HCT116 (cell line): Measurements from ENCODE around the gene MDM2. TPM values are rescaled to one million over a fixed set of nuclear protein-coding genes. Genes with fewer than 3 reads are reported as not detected.

Source experiments
- ATAC-seq: fragments of 200-7000 bp; cut with Tn5 transposase; 2 replicates; pipeline ENCODE4 v1.9.1; 2020; ENCODE audit warnings: mild to moderate bottlenecking, moderate library complexity
- BruUV-seq: library from RNA; stranded (reverse); fragments of 400-500 nt; replicated peaks from 2 replicates; lab custom pipeline; 2021; lab: Mats Ljungman, UMichigan
- CTCF ChIA-PET: fragments of 300-600 bp; sonication (Branson Sonifier 250); formaldehyde crosslinking; loops from one replicate; lab custom pipeline; 2021; ENCODE audit warnings: antibody characterized with exemption; lab: Charles Lee
- POLR2A ChIA-PET: fragments of 300-600, 350-600 bp; sonication (Branson Sonifier 250); formaldehyde crosslinking; loops from one replicate; lab custom pipeline; 2021; ENCODE audit warnings: antibody characterized with exemption; lab: Charles Lee
- RAD21 ChIA-PET, 2 experiments: fragments of 300-600 bp; sonication (Branson Sonifier 250); formaldehyde crosslinking; loops; one replicate each; lab custom pipeline; 2023; ENCODE audit warnings: low total read pairs in 2 of 2; ENCODE audit not compliant: uncharacterized antibody in 2 of 2, unreplicated experiment in 2 of 2, low non-redundant PET in 1 of 2; lab: Charles Lee
- DNase-seq: peaks from one replicate; pipeline ENCODE4 v3.0.0-alpha.2; 2010; ENCODE audit warnings: low read depth, low spot score
- H2AFZ ChIP-seq: fragments of 200-600 bp; shearing (Covaris generic), sonication (generic); 2 replicates; pipeline ENCODE4 v1.6.1; 2017; ENCODE audit warnings: low read depth, mixed run types, mixed read lengths, antibody characterized with exemption, low read length; ENCODE audit not compliant: poor library complexity, severe bottlenecking
- H3K27ac ChIP-seq: 2 replicates; pipeline ENCODE4 v1.5.1; 2012; ENCODE audit warnings: low read depth, low read length
- H3K27me3 ChIP-seq: fragments of 200-600 bp; sonication (generic); 2 replicates; pipeline ENCODE4 v1.6.1; 2016; ENCODE audit warnings: mixed run types, low read length, mixed read lengths; ENCODE audit not compliant: insufficient read depth
- H3K36me3 ChIP-seq, 2 experiments: fragments of 200-500 bp in 1 of 2; fragments of 200-600 bp in 1 of 2; sonication (Bioruptor generic) in 1 of 2; sonication (generic) in 1 of 2; 2 replicates each; pipeline versions ENCODE4 v1.5.1 to v1.6.1; 2014 to 2016; ENCODE audit warnings: low read length in 2 of 2, inconsistent platforms in 1 of 2, mixed read lengths in 1 of 2, mixed run types in 1 of 2; ENCODE audit not compliant: insufficient read depth in 2 of 2, control insufficient read depth in 1 of 2
- H3K4me1 ChIP-seq, 2 experiments: fragments of 200-600 bp in 1 of 2; sonication (generic) in 1 of 2; 2 replicates each; pipeline versions ENCODE4 v1.5.1 to v1.6.1; 2012 to 2017; ENCODE audit warnings: low read length in 2 of 2, inconsistent platforms in 1 of 2, mild to moderate bottlenecking in 1 of 2, mixed read lengths in 1 of 2, mixed run types in 1 of 2, moderate library complexity in 1 of 2; ENCODE audit not compliant: insufficient read depth in 2 of 2, control insufficient read depth in 1 of 2
- H3K4me2 ChIP-seq: fragments of 200-600 bp; sonication (generic); 2 replicates; pipeline ENCODE4 v1.6.1; 2017; ENCODE audit warnings: mixed run types, low read length, mixed read lengths
- H3K4me3 ChIP-seq, 2 experiments: fragments of 200-600 bp in 1 of 2; sonication (generic) in 1 of 2; replicated peaks in 1 of 2; 2 replicates each; pipeline ENCODE4 v1.5.1; 2011 to 2016; ENCODE audit warnings: low read length in 2 of 2, control low read depth in 1 of 2, low read depth in 1 of 2, mild to moderate bottlenecking in 1 of 2, mixed read lengths in 1 of 2, mixed run types in 1 of 2
- H3K79me2 ChIP-seq: fragments of 200-600 bp; sonication (generic); 2 replicates; pipeline ENCODE4 v1.6.1; 2017; ENCODE audit warnings: mild to moderate bottlenecking, mixed run types, low read length, moderate library complexity, mixed read lengths; ENCODE audit not compliant: insufficient read depth
- H3K9ac ChIP-seq: fragments of 200-600 bp; sonication (generic); 2 replicates; pipeline ENCODE4 v1.6.1; 2016; ENCODE audit warnings: low read length, mixed read lengths
- H3K9me2 ChIP-seq: fragments of 200-600 bp; sonication (generic), shearing (Covaris generic); 2 replicates; pipeline ENCODE4 v1.6.1; 2017; ENCODE audit warnings: mixed run types, mild to moderate bottlenecking, moderate library complexity; ENCODE audit not compliant: insufficient read depth
- H3K9me3 ChIP-seq, 2 experiments: fragments of 200-500 bp in 1 of 2; fragments of 200-600 bp in 1 of 2; sonication (Bioruptor generic) in 1 of 2; sonication (generic) in 1 of 2; 2 replicates each; pipeline ENCODE4 v1.6.1; 2014 to 2017; ENCODE audit warnings: low read length in 2 of 2, mixed read lengths in 2 of 2, inconsistent platforms in 1 of 2, low read depth in 1 of 2, mild to moderate bottlenecking in 1 of 2, mixed run types in 1 of 2, moderate library complexity in 1 of 2; ENCODE audit not compliant: control insufficient read depth in 1 of 2, insufficient read depth in 1 of 2
- H4K20me1 ChIP-seq: fragments of 200-600 bp; sonication (generic), shearing (Covaris generic); 2 replicates; pipeline ENCODE4 v1.6.1; 2017; ENCODE audit warnings: mixed run types, mild to moderate bottlenecking, moderate library complexity; ENCODE audit not compliant: insufficient read depth
- CEBPB ChIP-seq: IDR thresholded peaks from 2 replicates; pipeline ENCODE4 v1.6.1; 2012; ENCODE audit warnings: low read depth
- ELF1 ChIP-seq: IDR thresholded peaks from 2 replicates; pipeline ENCODE4 v1.6.1; 2012; ENCODE audit warnings: low read depth, borderline replicate concordance
- EZH2 ChIP-seq: fragments of 200-600 bp; sonication (generic); IDR thresholded peaks from 2 replicates; pipeline ENCODE4 v1.6.1; 2017; ENCODE audit warnings: antibody characterized with exemption, mixed run types
- JUND ChIP-seq: IDR thresholded peaks from 2 replicates; pipeline ENCODE4 v1.6.1; 2012
- POLR2A ChIP-seq: IDR thresholded peaks from 2 replicates; pipeline ENCODE4 v1.7.0; 2011; ENCODE audit warnings: borderline replicate concordance; ENCODE audit not compliant: insufficient read depth, insufficient read length; ENCODE audit errors: extremely low read depth
- POLR2AphosphoS5 ChIP-seq: IDR thresholded peaks from 2 replicates; pipeline ENCODE4 v1.6.1; 2011; ENCODE audit warnings: mild to moderate bottlenecking, low read depth, low read length, moderate library complexity
- RAD21 ChIP-seq: IDR thresholded peaks from 2 replicates; pipeline ENCODE4 v1.6.1; 2012; ENCODE audit warnings: low read depth, mild to moderate bottlenecking
- SIN3A ChIP-seq: IDR thresholded peaks from 2 replicates; pipeline ENCODE4 v1.6.1; 2012; ENCODE audit warnings: low read depth
- SP1 ChIP-seq: IDR thresholded peaks from 2 replicates; pipeline ENCODE4 v1.6.1; 2012; ENCODE audit warnings: low read depth
- SRF ChIP-seq: IDR thresholded peaks from 2 replicates; pipeline ENCODE4 v1.6.1; 2012; ENCODE audit warnings: low read depth
- TCF7L2 ChIP-seq: IDR thresholded peaks from 2 replicates; pipeline ENCODE4 v1.7.0; 2011; ENCODE audit warnings: borderline replicate concordance, inconsistent platforms; ENCODE audit not compliant: insufficient read depth, insufficient read length; ENCODE audit errors: extremely low read depth
- ZFX ChIP-seq: fragments of 450-650 bp; IDR thresholded peaks from 2 replicates; pipeline ENCODE4 v1.6.1; 2017
- ZNF274 ChIP-seq: fragments of 200-500 bp; sonication (Bioruptor generic); IDR thresholded peaks from 2 replicates; pipeline ENCODE4 v1.6.1; 2014; ENCODE audit warnings: mild to moderate bottlenecking, low read depth, low read length, inconsistent platforms
- intact Hi-C: fragments of 100-400 bp; cut with micrococcal nuclease; formaldehyde crosslinking; loops from 2 replicates; pipeline ENCODE4 v1.10.0; 2022
- total RNA-seq: library from RNA; stranded (reverse); gene quantifications from one replicate; pipeline ENCODE4 v1.2.1, GENCODE V29; 2021; ENCODE audit not compliant: unreplicated experiment
- TF ChIP-seq, protein P1 (sequence below): IDR thresholded peaks from 2 replicates; pipeline ENCODE4 v1.6.1; 2012
- TF ChIP-seq, protein P2 (sequence below): IDR thresholded peaks from 2 replicates; pipeline ENCODE4 v1.6.1; 2012
- TF ChIP-seq, protein P3 (sequence below): IDR thresholded peaks from 2 replicates; pipeline ENCODE4 v1.6.1; 2011; ENCODE audit warnings: mild to moderate bottlenecking, low read length, moderate library complexity; ENCODE audit not compliant: insufficient replicate concordance; ENCODE audit errors: extremely low read depth
- TF ChIP-seq, protein P4 (sequence below): IDR thresholded peaks from 2 replicates; pipeline ENCODE4 v1.6.1; 2012; ENCODE audit warnings: low read depth

The MDM2 gene
- total RNA-seq, 1 experiment from 2014 or later = 170 TPM

GRCh38 chr12:68885381-68885780 is 77.4 kb downstream of the MDM2 start:
- ChIA-PET RAD21 (interaction anchor here in 1 of 2 experiments (0.6 kb wide), 1 partner anchor 55 kb away, joined by 3 read pairs; no protein-coding TSS in a partner anchor), CTCF (no interaction called here)
- no peaks in the 10 kb centered on the region for H3K4me1 ChIP-seq

More at GRCh38 chr12:68885381-68885780, 77.4 kb downstream of the MDM2 start:
- no peak for TF ChIP-seq POLR2A
- no peak for TF ChIP-seq SIN3A
- TF ChIP-seq SP1 = no peak
- no peak for TF ChIP-seq EZH2
- TF ChIP-seq, protein P1, sequence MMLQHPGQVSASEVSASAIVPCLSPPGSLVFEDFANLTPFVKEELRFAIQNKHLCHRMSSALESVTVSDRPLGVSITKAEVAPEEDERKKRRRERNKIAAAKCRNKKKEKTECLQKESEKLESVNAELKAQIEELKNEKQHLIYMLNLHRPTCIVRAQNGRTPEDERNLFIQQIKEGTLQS = no peak
- TF ChIP-seq, protein P2, sequence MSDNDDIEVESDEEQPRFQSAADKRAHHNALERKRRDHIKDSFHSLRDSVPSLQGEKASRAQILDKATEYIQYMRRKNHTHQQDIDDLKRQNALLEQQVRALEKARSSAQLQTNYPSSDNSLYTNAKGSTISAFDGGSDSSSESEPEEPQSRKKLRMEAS = no peak
- TF ChIP-seq SRF = no peak
- no peak for TF ChIP-seq ELF1
- no peak for TF ChIP-seq TCF7L2
- no peak for TF ChIP-seq POLR2AphosphoS5
- TF ChIP-seq JUND = no peak
- TF ChIP-seq, protein P3, sequence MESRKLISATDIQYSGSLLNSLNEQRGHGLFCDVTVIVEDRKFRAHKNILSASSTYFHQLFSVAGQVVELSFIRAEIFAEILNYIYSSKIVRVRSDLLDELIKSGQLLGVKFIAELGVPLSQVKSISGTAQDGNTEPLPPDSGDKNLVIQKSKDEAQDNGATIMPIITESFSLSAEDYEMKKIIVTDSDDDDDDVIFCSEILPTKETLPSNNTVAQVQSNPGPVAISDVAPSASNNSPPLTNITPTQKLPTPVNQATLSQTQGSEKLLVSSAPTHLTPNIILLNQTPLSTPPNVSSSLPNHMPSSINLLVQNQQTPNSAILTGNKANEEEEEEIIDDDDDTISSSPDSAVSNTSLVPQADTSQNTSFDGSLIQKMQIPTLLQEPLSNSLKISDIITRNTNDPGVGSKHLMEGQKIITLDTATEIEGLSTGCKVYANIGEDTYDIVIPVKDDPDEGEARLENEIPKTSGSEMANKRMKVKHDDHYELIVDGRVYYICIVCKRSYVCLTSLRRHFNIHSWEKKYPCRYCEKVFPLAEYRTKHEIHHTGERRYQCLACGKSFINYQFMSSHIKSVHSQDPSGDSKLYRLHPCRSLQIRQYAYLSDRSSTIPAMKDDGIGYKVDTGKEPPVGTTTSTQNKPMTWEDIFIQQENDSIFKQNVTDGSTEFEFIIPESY = no peak
- no peak for TF ChIP-seq ZNF274
- TF ChIP-seq ZFX = no peak
- no peak for TF ChIP-seq RAD21
- TF ChIP-seq, protein P4, sequence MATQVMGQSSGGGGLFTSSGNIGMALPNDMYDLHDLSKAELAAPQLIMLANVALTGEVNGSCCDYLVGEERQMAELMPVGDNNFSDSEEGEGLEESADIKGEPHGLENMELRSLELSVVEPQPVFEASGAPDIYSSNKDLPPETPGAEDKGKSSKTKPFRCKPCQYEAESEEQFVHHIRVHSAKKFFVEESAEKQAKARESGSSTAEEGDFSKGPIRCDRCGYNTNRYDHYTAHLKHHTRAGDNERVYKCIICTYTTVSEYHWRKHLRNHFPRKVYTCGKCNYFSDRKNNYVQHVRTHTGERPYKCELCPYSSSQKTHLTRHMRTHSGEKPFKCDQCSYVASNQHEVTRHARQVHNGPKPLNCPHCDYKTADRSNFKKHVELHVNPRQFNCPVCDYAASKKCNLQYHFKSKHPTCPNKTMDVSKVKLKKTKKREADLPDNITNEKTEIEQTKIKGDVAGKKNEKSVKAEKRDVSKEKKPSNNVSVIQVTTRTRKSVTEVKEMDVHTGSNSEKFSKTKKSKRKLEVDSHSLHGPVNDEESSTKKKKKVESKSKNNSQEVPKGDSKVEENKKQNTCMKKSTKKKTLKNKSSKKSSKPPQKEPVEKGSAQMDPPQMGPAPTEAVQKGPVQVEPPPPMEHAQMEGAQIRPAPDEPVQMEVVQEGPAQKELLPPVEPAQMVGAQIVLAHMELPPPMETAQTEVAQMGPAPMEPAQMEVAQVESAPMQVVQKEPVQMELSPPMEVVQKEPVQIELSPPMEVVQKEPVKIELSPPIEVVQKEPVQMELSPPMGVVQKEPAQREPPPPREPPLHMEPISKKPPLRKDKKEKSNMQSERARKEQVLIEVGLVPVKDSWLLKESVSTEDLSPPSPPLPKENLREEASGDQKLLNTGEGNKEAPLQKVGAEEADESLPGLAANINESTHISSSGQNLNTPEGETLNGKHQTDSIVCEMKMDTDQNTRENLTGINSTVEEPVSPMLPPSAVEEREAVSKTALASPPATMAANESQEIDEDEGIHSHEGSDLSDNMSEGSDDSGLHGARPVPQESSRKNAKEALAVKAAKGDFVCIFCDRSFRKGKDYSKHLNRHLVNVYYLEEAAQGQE = no peak
- no peak for TF ChIP-seq CEBPB
- Histone ChIP-seq H3K4me3 (no peak overlapping the region), H3K9ac (no peak overlapping the region), H3K79me2 (no peaks in the 10 kb centered on the region), H3K27ac (no peak overlapping the region), H2AFZ (no peak overlapping the region), H3K9me3 (no peaks in the 10 kb centered on the region), H4K20me1 (no peaks in the 10 kb centered on the region), H3K9me2 (no peaks in the 10 kb centered on the region), H3K27me3 (no peaks in the 10 kb centered on the region), H3K36me3 (no peaks in the 10 kb centered on the region), H3K4me2 (no peak overlapping the region)
- BruUV-seq = no TSS peak
- intact Hi-C loops = no loop called here
- ATAC-seq (no peak), DNase-seq (no peak)
- POLR2A ChIA-PET = no interaction called here
